Measurements from ENCODE around the gene CCDC89. TPM values are rescaled to one million over a fixed set of nuclear protein-coding genes. Genes with fewer than 3 reads are reported as not detected.

Gene CCDC89
- total and polyA plus RNA-seq, 9 of the 15 experiments (the other 6 are each of a cell fraction or from before 2014, with no cell fraction given): 0.07 to 0.09 TPM; not detected in 7

DNA sequence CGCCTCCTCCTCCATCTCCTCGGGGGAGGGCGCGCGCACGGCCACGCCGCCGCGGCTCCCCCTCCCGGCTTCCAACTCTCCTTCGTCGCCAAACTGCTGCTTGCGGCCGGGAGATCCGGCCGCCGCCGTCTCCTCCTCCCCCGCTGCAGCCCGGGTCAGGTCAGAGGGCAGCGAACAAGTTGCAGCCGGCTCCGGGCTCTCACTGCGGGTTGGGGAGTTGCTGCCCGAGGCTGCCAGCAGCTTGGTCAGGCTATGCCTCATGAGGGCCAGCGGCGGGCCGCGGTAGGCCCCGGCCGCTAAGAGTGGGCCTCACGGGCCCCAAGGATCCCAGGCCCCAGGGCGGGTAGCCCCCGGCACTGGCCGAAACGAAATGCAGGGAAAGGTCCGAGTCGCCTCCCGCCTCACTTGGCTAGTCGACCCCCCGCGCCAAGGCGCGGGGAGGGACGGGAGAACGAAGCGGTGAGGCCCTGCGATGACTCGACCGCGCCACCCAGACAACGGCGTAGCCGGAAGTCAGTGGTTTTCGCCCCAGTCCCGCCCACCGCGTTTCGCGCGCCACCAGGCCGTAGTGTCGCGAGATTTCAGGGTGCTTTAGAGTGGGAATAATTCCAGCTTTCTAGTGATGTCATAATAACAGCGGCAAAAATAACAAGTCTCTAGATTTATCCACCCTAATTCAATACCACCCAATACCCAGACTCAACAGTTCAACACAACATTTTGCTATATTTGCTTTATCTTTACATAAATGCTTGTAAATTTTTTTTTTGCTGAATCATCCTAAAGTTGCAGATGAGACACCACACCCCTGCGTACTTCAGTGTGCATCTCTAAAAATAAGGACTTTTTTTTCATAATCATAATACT, 21.1 kb downstream of the CCDC89 start, which contains the start of gene CREBZF (continued):
- TF ChIP-seq, protein P1, sequence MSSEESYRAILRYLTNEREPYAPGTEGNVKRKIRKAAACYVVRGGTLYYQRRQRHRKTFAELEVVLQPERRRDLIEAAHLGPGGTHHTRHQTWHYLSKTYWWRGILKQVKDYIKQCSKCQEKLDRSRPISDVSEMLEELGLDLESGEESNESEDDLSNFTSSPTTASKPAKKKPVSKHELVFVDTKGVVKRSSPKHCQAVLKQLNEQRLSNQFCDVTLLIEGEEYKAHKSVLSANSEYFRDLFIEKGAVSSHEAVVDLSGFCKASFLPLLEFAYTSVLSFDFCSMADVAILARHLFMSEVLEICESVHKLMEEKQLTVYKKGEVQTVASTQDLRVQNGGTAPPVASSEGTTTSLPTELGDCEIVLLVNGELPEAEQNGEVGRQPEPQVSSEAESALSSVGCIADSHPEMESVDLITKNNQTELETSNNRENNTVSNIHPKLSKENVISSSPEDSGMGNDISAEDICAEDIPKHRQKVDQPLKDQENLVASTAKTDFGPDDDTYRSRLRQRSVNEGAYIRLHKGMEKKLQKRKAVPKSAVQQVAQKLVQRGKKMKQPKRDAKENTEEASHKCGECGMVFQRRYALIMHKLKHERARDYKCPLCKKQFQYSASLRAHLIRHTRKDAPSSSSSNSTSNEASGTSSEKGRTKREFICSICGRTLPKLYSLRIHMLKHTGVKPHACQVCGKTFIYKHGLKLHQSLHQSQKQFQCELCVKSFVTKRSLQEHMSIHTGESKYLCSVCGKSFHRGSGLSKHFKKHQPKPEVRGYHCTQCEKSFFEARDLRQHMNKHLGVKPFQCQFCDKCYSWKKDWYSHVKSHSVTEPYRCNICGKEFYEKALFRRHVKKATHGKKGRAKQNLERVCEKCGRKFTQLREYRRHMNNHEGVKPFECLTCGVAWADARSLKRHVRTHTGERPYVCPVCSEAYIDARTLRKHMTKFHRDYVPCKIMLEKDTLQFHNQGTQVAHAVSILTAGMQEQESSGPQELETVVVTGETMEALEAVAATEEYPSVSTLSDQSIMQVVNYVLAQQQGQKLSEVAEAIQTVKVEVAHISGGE (CRISPR knock-in tag; IDR thresholded peaks at IDR 0.05): 0 out of 6 replicates have a peak, but pooled peaks of 1 of the 3 experiments have one; percentile 31
- no peak for TF ChIP-seq UBTF (IDR thresholded peaks at IDR 0.05; ENCODE audit: borderline replicate concordance in 1 of 2, low read depth in 2 of 2, low read length in 2 of 2)
- peak; percentile 73; the same call in 1 of the 2 replicates for TF ChIP-seq KLF16 (IDR thresholded peaks at IDR 0.05)
- TF ChIP-seq, protein P2, sequence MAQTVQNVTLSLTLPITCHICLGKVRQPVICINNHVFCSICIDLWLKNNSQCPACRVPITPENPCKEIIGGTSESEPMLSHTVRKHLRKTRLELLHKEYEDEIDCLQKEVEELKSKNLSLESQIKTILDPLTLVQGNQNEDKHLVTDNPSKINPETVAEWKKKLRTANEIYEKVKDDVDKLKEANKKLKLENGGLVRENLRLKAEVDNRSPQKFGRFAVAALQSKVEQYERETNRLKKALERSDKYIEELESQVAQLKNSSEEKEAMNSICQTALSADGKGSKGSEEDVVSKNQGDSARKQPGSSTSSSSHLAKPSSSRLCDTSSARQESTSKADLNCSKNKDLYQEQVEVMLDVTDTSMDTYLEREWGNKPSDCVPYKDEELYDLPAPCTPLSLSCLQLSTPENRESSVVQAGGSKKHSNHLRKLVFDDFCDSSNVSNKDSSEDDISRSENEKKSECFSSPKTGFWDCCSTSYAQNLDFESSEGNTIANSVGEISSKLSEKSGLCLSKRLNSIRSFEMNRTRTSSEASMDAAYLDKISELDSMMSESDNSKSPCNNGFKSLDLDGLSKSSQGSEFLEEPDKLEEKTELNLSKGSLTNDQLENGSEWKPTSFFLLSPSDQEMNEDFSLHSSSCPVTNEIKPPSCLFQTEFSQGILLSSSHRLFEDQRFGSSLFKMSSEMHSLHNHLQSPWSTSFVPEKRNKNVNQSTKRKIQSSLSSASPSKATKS (CRISPR knock-in tag; IDR thresholded peaks at IDR 0.05): no peak
- TF ChIP-seq PML (IDR thresholded peaks at IDR 0.05; ENCODE audit: low read length): peak; percentile 89
- peak; percentile 84 for TF ChIP-seq KDM5B (IDR thresholded peaks at IDR 0.05; ENCODE audit: insufficient replicate concordance, low read depth, low read length)
- no peak for TF ChIP-seq ZSCAN29 (IDR thresholded peaks at IDR 0.05)
- TF ChIP-seq CEBPB (tag; IDR thresholded peaks at IDR 0.05): peak; percentile 63
- peak; percentile 34; the same call in 1 of the 2 replicates for TF ChIP-seq MTA1 (IDR thresholded peaks at IDR 0.05; ENCODE audit: borderline replicate concordance)
- no peak for TF ChIP-seq ARID2 (IDR thresholded peaks at IDR 0.05)
